RWPE2 (cell line): Measurements from ENCODE around the gene SIAH1.
"Not testable (repeated sequence)": the region's sequence is repeated elsewhere in the genome, so short reads cannot be mapped to it uniquely, and the experiment has no call there.

ENCODE experiments used
- ATAC-seq: fragments of 200-7000 bp; cut with Tn5 transposase; 3 replicates; pipeline ENCODE4 v1.9.1; 2021; ENCODE audit warnings: low read depth
- DNase-seq: peaks from one replicate; pipeline ENCODE4 v3.0.0-alpha.2; 2020; ENCODE audit warnings: low spot score
- H3K27ac ChIP-seq: fragments of 450-650 bp; 2 replicates; pipeline ENCODE4 v1.5.1; 2017; ENCODE audit warnings: mild to moderate bottlenecking; ENCODE audit not compliant: poor library complexity, severe bottlenecking
- H3K27me3 ChIP-seq: fragments of 250-450 bp; sonication (Bioruptor Pico); 2 replicates; pipeline ENCODE4 v1.5.1; 2021; ENCODE audit warnings: mild to moderate bottlenecking, moderate library complexity; ENCODE audit not compliant: insufficient read depth, poor library complexity, severe bottlenecking
- H3K36me3 ChIP-seq: fragments of 250-450 bp; sonication (Bioruptor Pico); 2 replicates; pipeline ENCODE4 v1.5.1; 2020; ENCODE audit warnings: low read depth, mild to moderate bottlenecking, moderate library complexity
- H3K4me1 ChIP-seq: fragments of 250-450 bp; sonication (Bioruptor Pico); 2 replicates; pipeline ENCODE4 v1.5.1; 2021; ENCODE audit warnings: mild to moderate bottlenecking, moderate library complexity; ENCODE audit not compliant: insufficient read depth, poor library complexity, severe bottlenecking
- H3K4me3 ChIP-seq: fragments of 250-450 bp; sonication (Bioruptor Pico); 2 replicates; pipeline ENCODE4 v1.5.1; 2021; ENCODE audit warnings: mild to moderate bottlenecking, moderate library complexity; ENCODE audit not compliant: severe bottlenecking
- H3K9me3 ChIP-seq: fragments of 250-450 bp; sonication (Bioruptor Pico); 2 replicates; pipeline ENCODE4 v1.5.1; 2021; ENCODE audit warnings: mild to moderate bottlenecking, moderate library complexity; ENCODE audit not compliant: severe bottlenecking
- TF ChIP-seq, protein P1 (sequence below): fragments of 450-650 bp; IDR thresholded peaks from one replicate; pipeline ENCODE4 v1.5.1; 2017; ENCODE audit warnings: mild to moderate bottlenecking, moderate library complexity; ENCODE audit not compliant: poor library complexity, severe bottlenecking

The SIAH1 gene

GRCh38 chr16:48405907-48406306, 20.7 kb upstream of the SIAH1 start:
- H3K4me1 ChIP-seq, result peaks cover 6% of the 10 kb centered on the region
- no peaks in the 10 kb centered on the region for H3K27me3 ChIP-seq
- no peaks in the 10 kb centered on the region for H3K9me3 ChIP-seq
- DNase-seq (no peak), ATAC-seq (no peak)
- TF ChIP-seq, protein P1, sequence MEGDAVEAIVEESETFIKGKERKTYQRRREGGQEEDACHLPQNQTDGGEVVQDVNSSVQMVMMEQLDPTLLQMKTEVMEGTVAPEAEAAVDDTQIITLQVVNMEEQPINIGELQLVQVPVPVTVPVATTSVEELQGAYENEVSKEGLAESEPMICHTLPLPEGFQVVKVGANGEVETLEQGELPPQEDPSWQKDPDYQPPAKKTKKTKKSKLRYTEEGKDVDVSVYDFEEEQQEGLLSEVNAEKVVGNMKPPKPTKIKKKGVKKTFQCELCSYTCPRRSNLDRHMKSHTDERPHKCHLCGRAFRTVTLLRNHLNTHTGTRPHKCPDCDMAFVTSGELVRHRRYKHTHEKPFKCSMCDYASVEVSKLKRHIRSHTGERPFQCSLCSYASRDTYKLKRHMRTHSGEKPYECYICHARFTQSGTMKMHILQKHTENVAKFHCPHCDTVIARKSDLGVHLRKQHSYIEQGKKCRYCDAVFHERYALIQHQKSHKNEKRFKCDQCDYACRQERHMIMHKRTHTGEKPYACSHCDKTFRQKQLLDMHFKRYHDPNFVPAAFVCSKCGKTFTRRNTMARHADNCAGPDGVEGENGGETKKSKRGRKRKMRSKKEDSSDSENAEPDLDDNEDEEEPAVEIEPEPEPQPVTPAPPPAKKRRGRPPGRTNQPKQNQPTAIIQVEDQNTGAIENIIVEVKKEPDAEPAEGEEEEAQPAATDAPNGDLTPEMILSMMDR, result no peak
- H3K36me3 ChIP-seq, result no peaks in the 10 kb centered on the region
- H3K27ac ChIP-seq, result no peak overlapping the region
- H3K4me3 ChIP-seq, result no peak overlapping the region

- H3K4me1 ChIP-seq, result peaks cover 1% of the 10 kb centered on the region
- no peak overlapping the region for H3K27ac ChIP-seq
- ATAC-seq, result no peak
- TF ChIP-seq, protein P1, result no peak
- no peaks in the 10 kb centered on the region for H3K27me3 ChIP-seq
- H3K9me3 ChIP-seq, result no peaks in the 10 kb centered on the region
- H3K36me3 ChIP-seq, result no peaks in the 10 kb centered on the region
- no peak overlapping the region for H3K4me3 ChIP-seq
- no peak for DNase-seq
Observed at GRCh38 chr16:48405153-48405552, 19.9 kb upstream of the SIAH1 start.

- H3K27ac ChIP-seq, H3K36me3 ChIP-seq, H3K27me3 ChIP-seq, ATAC-seq, H3K9me3 ChIP-seq, H3K4me1 ChIP-seq, H3K4me3 ChIP-seq, DNase-seq: not testable (repeated sequence)
Observed at GRCh38 chr16:48402547-48402946, 17.3 kb upstream of the SIAH1 start.

DNA sequence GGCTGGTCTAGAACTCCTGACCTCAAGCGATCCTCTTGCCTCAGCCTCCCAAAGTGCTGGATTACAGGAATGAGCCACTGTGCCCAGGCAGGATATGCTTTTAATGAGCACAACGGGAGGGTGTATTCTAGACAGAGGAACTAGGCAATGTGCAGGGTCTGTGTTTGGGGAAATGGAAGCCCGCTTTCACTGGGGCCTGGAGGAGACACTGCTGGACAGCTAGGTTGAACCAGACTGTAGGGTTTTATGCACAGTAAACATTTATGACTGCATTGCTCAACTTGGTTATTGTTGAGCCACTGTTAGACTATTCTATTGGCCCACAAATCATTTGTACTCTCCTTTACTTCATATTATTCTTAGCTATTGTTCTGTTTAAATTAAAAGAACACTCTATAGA, 10.2 kb upstream of the SIAH1 start:
- no peak overlapping the region for H3K27ac ChIP-seq
- no peaks in the 10 kb centered on the region for H3K27me3 ChIP-seq
- no peaks in the 10 kb centered on the region for H3K9me3 ChIP-seq
- no peak overlapping the region for H3K4me3 ChIP-seq
- no peaks in the 10 kb centered on the region for H3K4me1 ChIP-seq
- no peaks in the 10 kb centered on the region for H3K36me3 ChIP-seq
- TF ChIP-seq, protein P1, result no peak
- ATAC-seq (no peak), DNase-seq (no peak)

DNA sequence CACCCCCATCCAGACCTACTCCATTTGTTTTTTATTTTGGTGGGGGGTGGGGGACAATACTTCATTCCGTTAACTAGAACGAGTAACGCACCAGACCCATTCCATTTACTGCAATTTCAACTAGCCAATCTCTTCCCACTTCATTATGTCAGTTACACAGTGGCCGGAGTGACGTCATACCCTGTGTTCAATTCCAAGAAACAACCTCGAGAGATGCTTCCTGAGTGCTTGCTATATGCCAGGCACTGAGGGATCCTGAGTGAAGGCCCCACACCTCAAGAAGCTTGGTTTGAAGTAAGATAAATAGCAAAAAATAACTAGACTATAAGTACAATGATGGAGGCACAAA, 9.1 kb upstream of the SIAH1 start:
- Histone ChIP-seq H3K4me3 (no peak overlapping the region), H3K27ac (no peak overlapping the region), H3K9me3 (no peaks in the 10 kb centered on the region), H3K4me1 (no peaks in the 10 kb centered on the region), H3K36me3 (no peaks in the 10 kb centered on the region), H3K27me3 (no peaks in the 10 kb centered on the region)
- ATAC-seq (no peak), DNase-seq (no peak)
- TF ChIP-seq, protein P1, result no peak
